NCI-H1105 treated with DMSO at 0.1 percent for 48 hours (cell line): ENCODE data around the gene TFF1.

Source experiments
- DNase-seq: peaks from one replicate; lab custom pipeline; 2025; lab: John Stamatoyannopoulos, UW

TFF1 gene

DNA sequence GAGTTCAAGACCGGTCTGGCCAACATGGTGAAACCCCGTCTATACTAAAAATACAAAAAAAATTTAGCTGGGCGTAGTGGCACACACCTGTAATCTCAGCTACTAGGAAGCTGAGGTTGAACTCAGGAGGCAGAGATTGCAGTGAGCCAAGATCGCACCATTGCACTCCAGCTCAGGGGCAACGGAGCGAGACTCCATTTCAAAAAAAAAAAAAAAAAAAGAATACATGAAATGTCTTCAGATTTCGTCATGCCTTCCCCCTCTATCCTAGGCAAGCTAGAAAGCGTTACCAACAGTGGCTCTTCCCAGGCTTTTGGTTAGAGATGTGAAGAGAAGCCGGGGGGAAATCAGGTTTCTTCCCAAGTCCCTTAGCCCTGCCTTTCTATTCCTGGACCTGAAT lies 3.6 kb downstream of the TFF1 start:
- no peak for DNase-seq

DNA sequence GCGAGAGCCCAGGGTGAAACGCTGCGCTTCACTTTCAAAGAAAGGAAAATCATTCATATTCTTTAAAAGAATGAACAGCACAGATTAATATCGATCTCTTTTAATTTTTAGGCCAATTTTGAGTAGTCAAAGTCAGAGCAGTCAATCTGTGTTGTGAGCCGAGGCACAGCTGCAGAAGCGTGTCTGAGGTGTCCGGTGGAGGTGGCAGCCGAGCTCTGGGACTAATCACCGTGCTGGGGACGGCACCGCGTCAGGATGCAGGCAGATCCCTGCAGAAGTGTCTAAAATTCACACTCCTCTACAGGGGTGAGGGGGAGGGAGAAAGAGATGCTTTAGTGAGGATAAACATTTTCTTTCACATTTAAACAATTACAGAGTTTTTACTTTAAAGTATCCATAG lies 4.1 kb downstream of the TFF1 start:
- DNase-seq: no peak

DNA sequence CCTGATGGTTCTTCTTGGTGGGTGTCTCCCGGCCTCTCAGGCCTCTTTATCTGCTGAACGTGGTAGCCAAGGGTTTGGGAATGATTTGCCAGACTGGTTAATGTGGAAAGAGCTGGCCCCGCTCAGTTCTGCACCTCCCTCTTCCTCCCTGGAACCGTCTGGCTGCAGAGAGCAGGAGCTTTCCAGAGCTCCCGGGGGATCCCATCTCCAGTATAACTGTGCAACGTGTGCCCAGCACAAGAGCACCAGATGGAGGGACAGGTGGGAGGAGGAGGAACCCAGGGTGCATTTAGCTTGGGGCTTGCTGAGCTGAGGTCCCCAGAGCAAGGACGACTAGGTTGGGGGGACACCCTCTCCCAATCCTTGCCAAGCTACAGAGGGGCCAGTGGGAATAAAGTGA lies 5.0 kb downstream of the TFF1 start:
- no peak for DNase-seq

DNA sequence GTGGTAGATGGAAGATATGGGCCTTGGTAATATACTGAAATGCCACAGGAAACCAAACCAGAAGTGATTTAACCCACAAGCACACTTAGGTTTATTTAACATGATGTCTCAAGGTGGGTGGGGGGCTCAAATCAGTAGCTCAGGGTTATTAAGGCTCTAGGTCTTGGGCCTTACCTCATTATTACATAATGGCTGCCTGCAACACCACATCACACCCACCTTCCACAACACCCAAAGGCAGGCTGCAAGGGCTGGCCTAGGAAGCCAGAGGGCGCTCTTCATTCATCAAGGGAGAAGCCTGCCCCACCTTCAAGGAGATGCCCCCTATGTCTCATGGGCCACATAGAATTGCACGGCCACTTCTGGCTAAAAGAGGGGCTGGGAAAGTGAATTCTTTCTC lies 6.0 kb downstream of the TFF1 start:
- no peak for DNase-seq

DNA sequence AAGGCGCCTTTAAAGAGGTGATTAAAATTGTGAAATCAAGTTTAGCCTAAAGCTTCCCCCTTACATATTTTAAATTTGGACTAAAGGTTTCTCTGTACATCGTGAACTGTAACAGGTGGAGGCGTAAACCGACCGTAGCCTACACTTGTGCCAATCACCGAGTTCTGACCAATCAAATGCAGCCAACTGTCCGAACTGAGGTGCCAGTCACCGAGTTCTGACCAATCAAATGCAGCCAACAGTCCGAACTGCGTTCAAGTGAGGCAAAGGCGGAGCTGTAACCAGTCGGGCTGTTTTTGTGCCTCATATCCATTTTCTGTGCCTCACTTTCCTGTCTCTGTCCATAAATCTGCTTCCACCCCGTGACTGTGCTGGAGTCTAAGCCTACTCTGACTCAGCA lies 7.4 kb downstream of the TFF1 start:
- no peak for DNase-seq

DNA sequence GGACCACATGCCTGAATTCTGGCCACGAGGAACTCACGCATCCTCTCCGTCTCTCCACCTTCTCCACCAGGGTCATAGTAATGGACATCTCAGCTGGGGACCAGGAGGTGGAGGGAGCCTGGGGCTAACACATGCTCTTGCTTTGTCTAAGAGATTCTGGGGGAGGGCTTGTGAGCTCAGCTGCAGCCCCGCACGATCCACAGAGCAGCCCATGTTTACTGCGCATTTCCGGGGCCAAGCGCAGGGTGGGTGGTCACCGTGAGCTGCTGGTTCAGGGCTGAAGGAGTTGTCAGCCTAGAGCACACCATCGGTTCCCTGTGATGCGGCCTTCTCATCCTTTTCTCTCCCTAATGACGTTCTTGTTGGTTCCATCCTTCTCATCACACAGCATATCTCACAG lies 8.1 kb downstream of the TFF1 start:
- no peak for DNase-seq

DNA sequence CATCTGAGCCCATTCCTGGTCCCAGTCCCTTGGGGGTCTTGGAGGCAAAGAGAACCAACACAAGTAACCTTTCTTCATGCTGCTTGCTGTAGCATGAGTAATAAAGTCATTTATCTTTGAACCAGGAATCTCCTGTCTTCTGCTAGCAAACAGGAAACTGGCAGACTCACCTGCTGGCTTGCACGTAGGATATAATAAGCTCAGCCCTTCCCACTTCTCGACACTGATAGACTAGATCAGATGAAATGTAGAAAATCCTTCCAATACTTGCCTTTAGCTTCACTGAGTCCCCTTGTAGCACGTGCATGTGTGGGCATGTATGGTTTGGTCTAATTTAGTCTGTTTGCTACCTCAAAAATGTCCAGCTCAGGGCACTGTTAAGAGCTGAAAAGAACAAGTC lies 9.0 kb downstream of the TFF1 start:
- DNase-seq: no peak

DNA sequence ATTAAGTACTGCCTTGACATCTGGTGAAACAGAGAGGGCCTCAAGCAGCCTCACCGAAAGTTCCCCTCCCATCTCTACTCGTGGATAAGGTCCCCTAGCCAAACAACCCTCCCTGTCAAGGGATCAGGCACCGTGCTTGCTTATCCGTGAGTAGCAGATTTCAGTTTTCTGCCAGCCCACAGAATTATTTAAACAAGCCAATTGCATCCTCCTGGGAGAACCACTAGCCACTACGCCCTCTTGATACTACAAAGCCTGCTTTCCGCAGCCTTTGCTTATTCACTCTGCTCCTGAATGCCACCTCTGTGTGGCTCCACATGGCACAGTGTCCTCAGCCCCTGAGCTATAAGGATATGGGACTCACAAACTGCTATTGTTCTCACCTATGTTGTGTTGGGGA lies 9.7 kb downstream of the TFF1 start:
- no peak for DNase-seq

DNA sequence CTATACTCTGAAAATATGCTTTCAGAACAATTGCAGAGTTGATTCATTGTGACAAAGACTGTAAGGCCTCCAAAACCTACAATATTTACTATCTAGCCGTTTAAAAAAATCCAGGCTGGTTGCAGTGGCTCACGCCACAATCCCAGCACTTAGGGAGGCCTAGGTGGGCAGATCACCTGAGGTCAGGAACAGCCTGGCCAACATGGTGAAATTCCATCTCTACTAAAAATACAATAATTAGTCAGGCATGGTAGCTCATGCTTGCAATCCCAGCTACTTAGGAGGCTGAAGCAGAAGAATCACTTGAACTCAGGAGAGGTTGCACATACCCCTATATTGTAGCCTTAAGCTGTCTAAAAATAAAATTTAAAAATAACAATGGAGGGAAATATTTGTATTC lies 10.3 kb downstream of the TFF1 start:
- no peak for DNase-seq

DNA sequence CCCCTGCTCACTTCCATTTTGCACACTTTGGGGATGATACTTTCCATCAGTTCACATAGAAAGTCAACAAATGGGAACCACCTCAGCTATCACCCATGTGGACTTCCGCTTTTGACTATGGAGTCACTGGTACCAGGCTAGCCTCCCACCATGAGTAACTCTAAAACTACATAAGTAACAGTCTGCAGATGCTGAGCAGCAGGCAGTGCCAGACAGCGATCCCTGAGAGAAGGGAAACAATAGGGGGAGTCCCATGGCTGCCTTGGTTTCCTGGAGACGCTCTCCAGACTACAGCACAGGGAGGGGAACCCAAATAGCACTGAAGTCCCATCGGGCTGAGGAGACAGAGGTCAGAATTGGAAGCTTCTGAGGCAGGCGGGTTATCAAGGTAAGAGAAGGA lies 12.7 kb downstream of the TFF1 start:
- DNase-seq: no peak

DNA sequence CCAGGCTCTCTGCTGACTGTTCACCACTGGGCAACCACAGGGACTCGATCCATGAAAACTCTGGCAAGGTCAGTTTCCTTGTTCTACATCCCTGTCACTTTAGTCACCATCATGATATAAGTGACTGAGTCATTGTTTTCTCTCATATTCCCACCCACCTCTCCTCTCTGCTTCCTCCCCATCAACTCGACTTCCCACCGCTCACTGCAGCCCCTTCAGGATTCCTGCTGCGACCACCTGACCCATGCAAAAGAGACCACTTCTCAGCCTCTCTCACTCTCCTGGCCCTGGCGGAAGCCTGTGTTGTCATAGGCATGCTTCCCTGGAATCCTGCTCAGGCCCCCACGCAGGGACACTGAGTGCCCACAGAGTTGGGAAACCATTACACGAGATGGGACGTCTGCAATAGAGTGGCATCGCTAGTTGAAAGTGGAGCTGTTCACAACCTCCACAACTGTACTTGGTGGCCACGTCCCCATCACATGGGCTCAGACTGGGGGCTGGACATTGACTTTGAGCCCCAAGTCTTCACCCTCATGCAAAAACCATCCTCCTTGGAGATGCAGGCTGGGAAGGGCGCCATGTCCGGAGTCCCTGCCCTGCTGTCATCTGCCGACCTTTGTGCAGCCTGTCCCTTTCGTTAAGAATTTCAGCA lies 13.8 kb downstream of the TFF1 start:
- DNase-seq: no peak

DNA sequence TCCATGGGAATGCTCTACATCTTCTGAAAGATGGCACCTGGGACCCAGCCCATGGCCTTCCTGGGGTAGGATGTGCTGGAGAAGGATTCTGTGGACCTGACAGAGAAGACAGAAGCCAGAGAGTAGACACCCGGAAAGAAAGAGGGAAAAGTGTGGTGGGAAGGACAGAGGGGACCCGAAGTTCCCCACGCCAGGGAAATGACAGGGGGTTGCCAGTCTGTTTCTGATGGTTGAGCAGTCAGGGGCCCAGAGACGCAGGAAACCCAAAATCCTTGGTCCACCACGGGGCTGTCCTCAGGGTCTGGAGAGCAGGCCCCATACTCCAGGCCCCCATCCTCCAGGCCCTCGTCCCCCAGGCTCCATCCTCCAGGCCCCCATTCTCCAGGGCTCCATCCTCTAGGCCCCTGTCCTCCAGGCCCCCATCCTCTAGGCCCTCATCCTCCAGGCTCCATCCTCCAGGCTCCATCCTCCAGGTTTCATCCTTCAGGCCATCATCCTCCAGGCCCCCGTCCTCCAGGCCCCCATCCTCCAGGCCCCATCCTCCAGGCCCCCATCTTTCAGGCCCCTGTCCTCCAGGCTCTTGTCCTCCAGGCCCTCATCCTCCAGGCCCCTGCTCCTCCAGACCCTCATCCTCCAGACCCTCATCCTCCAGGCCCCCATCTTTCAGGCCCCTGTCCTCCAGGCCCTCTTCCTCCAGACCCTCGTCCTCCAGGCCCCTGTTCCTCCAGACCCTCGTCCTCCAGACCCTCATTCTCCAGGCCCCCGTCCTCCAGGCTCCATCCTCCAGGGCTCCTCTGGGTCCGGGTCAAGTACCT lies 14.5 kb downstream of the TFF1 start:
- DNase-seq: no peak

DNA sequence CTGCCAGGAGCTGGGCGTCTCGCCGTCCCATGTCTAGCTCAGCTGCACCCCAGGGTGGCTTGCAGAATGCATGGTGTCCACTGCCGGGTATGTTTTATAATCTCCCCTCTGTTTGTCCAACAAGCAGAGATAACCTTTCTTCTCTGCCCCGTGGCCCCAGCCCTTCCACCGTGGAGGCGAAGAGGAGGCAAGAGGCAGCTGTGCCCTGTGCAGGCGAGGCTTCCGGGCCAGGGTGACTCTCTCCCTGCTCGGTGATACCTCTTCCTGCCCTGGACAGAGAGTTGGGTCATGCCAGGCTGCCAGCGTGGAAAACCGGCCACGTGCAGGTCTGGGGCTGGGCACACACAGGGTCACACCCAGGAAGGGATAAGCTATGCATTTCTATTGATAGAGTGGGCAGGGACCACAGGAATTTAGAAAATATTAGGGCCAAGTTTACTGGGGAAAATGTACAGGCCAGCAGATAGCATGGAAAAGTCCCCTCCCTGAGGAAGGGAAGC lies 15.4 kb downstream of the TFF1 start, which contains the start of gene TFF2:
TFF2 (minus strand) TSS at position 68 of the 500 bp plus-strand sequence; CDS start at position 31, 37 bp downstream.
- DNase-seq: no peak

DNA sequence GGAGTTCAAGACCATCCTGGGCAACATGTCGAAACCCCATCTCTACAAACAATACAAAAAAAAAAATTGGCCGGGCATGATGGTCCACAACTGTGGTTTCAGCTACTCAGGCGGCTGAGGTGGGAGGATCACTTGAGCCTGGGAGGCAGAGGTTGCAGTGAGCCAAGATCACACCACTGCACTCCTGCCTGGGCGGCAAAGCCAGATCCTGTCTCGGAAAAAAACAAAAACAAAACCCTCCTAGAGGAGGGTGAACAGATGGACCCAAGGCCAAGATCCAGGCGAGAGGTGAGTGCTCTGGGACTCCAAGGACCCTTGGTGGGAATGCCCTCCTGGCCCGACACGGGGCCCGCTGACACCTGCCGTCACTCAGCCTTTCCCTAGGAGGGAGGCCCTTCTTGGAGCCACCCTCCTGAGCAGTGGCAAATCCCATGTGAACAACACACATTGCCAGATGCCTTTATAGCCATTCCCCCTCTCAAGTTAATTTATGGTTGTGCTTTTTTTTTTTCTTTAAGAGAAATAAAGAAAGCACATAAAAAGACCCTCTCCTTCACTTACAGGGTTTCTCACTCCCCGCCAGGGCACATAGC lies 15.9 kb downstream of the TFF1 start:
- DNase-seq: no peak

DNA sequence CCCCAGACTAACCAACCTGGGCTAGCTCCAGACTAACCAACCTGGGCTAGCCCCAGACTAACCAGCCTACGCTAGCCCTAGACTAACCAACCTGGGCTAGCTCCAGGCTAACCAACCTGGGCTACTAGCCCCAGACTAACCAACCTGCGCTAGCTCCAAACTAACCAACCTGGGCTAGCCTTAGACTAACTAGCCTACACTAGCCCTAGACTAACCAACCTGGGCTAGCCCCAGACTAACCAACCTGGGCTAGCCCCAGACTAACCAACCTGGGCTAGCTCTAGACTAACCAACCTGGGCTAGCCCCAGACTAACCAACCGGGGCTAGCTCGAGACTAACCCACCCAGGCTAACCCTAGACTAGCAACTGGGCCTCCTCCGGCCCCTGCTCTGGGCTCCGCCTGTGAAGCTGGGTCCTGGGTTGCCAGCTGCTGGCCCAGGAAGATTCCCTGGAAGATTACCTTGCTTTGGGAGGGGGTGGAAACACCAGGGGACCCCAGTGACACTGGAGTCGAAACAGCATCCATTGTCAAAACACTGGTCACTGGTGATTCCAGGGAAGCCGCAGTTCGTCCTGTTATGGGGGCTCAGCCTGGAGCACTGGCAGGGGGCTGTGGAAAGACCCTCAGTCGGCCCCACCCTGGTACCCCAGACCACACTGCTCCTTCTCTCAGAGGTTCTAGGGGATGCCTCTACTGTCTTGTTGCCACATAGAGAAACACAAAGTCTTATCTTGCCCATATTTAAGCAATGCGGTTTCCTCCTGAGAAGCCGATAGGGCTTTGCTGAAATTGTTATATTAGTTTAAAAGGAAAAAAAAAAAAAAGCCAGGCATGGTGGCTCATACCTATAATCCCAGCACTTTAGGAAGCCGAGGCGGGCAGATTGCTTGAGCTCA lies 16.7 kb downstream of the TFF1 start:
- no peak for DNase-seq

DNA sequence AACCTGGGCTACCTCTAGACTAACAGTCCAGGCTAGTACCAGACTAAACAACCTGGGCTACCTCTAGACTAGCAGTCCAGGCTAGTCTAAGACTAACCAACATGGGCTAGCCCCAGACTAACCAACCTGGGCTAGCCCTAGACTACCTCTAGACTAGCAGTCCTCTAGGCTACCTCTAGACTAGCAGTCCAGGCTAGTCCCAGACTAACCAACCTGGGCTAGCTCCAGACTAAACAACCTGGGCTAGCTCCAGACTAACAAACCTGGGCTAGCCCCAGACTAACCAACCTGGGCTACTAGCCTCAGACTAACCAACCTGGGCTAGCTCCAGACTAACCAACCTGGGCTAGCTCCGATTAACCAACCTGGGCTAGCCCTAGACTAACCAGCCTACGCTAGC lies 17.6 kb downstream of the TFF1 start:
- DNase-seq: no peak

DNA sequence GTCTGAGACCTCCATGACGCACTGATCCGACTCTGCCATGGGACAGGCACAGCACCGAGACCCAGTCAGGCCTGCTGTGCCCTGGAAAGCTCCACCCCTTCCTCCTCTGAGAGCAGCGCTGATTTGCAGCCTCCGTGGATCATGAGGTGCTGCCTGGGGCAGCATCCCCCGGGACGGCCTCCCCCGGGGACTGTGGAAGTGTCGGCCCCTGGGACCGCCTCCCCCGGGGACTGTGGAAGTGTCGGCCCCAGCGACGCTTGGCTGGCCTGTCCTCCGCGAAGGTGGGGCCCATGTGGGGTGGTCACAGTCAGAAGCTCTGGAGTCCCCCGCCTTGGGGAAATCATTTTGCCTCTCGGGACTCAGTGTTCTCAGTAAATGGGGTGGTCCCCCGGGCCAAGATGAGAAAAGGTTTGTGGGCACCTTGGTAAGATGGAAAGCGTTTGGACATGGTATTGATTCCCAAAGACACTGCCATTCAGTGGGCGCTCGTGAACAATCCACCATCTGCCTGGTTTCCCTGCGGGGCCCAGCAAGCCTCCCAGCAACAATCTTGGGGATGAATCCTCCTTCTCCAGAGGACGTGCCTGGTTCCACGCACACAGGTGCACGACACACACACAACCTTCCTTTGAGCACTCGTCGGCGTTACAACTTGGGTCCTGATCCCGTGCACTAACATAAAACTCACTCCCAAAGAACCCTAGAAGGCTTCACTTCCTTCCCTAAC lies 18.6 kb downstream of the TFF1 start:
- no peak for DNase-seq

DNA sequence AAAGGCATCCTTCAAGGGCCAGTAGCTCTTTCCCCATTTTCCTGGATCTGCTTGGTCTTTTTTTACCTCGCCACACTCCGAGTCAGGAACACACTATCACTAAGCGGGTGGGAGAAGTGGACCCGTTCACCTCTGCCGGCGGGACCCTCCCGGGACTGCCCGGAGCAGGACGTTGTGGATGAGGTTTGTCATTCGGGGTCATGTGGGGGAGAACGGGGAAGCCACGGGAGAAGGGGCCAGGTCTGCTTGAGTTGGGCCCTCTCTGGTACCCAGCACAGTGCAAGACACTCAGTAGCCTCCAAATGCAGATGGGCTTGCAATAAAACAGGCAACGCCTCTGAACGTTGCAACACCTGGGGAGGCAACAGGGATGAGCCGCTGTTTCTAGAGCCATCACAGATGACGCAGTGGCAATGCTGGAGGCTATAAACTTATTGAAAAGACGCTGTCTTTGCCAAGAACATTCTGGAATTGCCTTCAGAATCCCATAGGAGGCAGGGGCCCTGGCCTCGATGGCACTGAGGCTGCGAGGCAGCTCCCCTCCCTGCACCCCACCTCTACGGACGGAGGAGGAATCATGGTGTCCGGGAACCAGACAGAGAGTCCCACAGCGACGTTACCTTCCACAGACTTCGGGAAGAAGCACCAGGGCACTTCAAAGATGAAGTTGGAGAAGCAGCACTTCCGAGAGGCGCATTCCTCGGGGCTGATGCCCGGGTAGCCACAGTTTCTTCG lies 19.3 kb downstream of the TFF1 start:
- DNase-seq: no peak

DNA sequence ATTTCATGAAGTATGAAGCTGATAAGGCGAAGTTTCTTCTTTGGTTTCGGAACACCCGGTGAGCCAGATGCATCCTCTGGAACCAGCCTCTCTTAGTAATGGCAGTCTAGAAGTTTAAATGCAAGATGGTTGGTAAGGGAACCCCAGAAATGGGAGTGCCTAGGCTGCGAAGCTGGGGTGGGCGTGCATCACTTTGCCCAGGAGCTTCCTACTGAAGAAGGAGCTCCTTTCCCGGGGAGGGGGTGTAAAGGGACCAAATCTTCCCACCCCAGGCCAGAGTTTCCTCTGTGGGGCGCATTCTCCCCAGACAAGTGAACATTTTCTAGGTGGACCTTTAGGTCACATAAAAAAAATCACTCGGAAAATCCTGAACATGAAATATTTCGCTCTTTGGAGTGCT lies 19.9 kb downstream of the TFF1 start:
- DNase-seq: no peak

DNA sequence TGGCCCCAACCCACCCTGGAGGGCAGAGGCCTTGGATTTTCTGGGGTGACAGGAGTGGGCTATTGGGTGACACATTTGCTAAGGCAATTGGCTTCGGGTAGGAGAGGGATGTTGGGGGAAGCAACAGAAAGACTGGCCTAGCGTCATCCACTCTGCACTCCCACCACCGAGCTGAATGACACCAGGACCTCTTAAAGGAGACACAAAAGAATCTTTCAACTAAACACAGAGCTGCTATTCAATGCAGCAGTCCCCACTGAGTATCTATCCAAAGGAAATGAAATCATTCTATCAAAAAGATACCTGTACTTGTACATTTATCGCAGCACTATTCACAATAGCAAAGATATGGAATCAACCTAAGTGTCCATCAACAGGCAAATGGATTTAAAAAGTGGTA lies 21.7 kb downstream of the TFF1 start:
- no peak for DNase-seq
